ENCODE data around the gene PLIN3. TPM values are rescaled to one million over a fixed set of nuclear protein-coding genes. Genes with fewer than 3 reads are reported as not detected.

The PLIN3 gene
- total and polyA plus RNA-seq, 9 of the 15 experiments (the other 6 are each of a cell fraction or from before 2014, with no cell fraction given): 7.5 to 75.6 (median 43.1) TPM

DNA sequence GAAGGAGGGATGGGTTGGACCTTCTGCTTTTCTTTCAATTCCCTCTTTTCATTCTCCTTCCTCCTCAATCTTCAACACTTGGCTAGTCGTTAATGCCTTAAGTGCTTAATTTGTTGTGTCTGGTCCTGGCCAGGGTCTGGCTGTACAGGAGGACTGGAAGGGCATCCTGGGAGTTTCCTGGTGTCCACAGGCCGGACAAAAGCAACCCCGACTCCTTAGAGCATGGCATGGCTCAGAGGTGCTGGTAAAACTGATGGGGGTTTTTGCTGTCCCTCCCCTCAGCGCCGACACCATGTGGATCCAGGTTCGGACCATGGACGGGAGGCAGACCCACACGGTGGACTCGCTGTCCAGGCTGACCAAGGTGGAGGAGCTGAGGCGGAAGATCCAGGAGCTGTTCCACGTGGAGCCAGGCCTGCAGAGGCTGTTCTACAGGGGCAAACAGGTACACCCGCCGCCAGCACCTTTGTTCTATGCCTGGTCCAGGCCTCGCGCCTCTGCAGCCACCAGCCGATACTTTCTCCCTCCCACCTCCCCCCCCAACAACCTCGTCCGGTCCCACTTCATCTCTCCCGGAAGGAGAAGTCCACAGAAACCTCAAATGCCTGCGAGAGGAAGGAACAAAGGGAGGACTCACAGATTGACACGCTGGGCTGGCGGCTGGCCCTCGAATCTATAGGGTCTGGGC lies 43.3 kb upstream of the PLIN3 start (continued):
- peak; percentile 56; the same call in 1 of the 2 replicates for TF ChIP-seq GABPA (tag; conservative IDR thresholded peaks at IDR 0.05; ENCODE audit: low read depth)
- no peak for TF ChIP-seq ARID1B (IDR thresholded peaks at IDR 0.05)
- TF ChIP-seq ZNF316 (IDR thresholded peaks at IDR 0.05): no peak
- TF ChIP-seq SAFB2 (IDR thresholded peaks at IDR 0.05; ENCODE audit: borderline replicate concordance, low read depth, low read length, severe bottlenecking): no peak
- no peak for TF ChIP-seq POU5F1 (IDR thresholded peaks at IDR 0.05; ENCODE audit: borderline replicate concordance, low read depth, low read length, partially characterized antibody)
- TF ChIP-seq, protein P1, sequence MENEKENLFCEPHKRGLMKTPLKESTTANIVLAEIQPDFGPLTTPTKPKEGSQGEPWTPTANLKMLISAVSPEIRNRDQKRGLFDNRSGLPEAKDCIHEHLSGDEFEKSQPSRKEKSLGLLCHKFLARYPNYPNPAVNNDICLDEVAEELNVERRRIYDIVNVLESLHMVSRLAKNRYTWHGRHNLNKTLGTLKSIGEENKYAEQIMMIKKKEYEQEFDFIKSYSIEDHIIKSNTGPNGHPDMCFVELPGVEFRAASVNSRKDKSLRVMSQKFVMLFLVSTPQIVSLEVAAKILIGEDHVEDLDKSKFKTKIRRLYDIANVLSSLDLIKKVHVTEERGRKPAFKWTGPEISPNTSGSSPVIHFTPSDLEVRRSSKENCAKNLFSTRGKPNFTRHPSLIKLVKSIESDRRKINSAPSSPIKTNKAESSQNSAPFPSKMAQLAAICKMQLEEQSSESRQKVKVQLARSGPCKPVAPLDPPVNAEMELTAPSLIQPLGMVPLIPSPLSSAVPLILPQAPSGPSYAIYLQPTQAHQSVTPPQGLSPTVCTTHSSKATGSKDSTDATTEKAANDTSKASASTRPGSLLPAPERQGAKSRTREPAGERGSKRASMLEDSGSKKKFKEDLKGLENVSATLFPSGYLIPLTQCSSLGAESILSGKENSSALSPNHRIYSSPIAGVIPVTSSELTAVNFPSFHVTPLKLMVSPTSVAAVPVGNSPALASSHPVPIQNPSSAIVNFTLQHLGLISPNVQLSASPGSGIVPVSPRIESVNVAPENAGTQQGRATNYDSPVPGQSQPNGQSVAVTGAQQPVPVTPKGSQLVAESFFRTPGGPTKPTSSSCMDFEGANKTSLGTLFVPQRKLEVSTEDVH (IDR thresholded peaks at IDR 0.05; ENCODE audit: low read depth, partially characterized antibody): no peak
- TF ChIP-seq TAF1 (IDR thresholded peaks at IDR 0.05; ENCODE audit: control insufficient read depth, extremely low read depth, insufficient read depth, low read length, severe bottlenecking): no peak
- TF ChIP-seq, protein P2, sequence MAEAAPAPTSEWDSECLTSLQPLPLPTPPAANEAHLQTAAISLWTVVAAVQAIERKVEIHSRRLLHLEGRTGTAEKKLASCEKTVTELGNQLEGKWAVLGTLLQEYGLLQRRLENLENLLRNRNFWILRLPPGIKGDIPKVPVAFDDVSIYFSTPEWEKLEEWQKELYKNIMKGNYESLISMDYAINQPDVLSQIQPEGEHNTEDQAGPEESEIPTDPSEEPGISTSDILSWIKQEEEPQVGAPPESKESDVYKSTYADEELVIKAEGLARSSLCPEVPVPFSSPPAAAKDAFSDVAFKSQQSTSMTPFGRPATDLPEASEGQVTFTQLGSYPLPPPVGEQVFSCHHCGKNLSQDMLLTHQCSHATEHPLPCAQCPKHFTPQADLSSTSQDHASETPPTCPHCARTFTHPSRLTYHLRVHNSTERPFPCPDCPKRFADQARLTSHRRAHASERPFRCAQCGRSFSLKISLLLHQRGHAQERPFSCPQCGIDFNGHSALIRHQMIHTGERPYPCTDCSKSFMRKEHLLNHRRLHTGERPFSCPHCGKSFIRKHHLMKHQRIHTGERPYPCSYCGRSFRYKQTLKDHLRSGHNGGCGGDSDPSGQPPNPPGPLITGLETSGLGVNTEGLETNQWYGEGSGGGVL (CRISPR knock-in tag; IDR thresholded peaks at IDR 0.05): no peak
- no peak for TF ChIP-seq MEF2D (tag; conservative IDR thresholded peaks at IDR 0.05; ENCODE audit: low read depth)
- TF ChIP-seq BRF1 (IDR thresholded peaks at IDR 0.05; ENCODE audit: borderline replicate concordance, extremely low read depth, insufficient read length): no peak
- no peak for TF ChIP-seq NFE2 (IDR thresholded peaks at IDR 0.05; ENCODE audit: low read depth)
- no peak for TF ChIP-seq ZNF507 (tag; conservative IDR thresholded peaks at IDR 0.05)
- TF ChIP-seq ZBTB17 (CRISPR knock-in tag; IDR thresholded peaks at IDR 0.05): no peak
- no peak for TF ChIP-seq ZBTB2 (IDR thresholded peaks at IDR 0.05)
- TF ChIP-seq SMARCA4 (IDR thresholded peaks at IDR 0.05): no peak
- TF ChIP-seq ZBED1 (IDR thresholded peaks at IDR 0.05): no peak
- no peak for TF ChIP-seq BACH1 (tag; IDR thresholded peaks at IDR 0.05)
- no peak; the same call in 1 of the 2 replicates for TF ChIP-seq THAP12 (CRISPR knock-in tag; IDR thresholded peaks at IDR 0.05)

Measured in K562 (cell line).